22Rv1 (cell line): ENCODE data around the gene EFNB1.

Experiments used
- ZFX ChIP-seq: fragments of 450-650 bp; IDR thresholded peaks from 2 replicates; pipeline ENCODE4 v1.6.1; 2017; ENCODE audit warnings: antibody characterized with exemption, borderline replicate concordance
- TF ChIP-seq, protein P1 (sequence below): fragments of 450-650 bp; IDR thresholded peaks from 2 replicates; pipeline ENCODE4 v1.5.1; 2017; ENCODE audit warnings: mild to moderate bottlenecking

DNA sequence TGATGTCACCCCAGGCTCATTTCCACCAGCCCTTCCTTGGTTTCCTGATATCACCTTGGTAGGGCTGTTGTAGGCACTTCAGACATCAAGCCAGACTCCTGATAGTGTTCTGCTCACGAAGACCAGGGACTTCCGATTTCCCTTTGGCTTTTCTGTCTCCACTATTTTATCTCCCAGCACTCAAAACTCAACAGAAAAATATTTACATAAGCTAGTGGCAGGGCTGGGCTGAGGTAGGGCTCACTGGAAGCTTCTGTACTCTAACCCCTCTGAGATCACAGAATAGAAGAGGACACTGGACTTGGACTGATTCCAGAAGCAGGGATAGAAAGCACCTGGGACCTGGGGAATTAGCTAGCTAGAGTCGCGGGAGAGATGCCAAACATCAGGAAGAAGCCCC lies 34.4 kb upstream of the EFNB1 start:
- TF ChIP-seq, protein P1, sequence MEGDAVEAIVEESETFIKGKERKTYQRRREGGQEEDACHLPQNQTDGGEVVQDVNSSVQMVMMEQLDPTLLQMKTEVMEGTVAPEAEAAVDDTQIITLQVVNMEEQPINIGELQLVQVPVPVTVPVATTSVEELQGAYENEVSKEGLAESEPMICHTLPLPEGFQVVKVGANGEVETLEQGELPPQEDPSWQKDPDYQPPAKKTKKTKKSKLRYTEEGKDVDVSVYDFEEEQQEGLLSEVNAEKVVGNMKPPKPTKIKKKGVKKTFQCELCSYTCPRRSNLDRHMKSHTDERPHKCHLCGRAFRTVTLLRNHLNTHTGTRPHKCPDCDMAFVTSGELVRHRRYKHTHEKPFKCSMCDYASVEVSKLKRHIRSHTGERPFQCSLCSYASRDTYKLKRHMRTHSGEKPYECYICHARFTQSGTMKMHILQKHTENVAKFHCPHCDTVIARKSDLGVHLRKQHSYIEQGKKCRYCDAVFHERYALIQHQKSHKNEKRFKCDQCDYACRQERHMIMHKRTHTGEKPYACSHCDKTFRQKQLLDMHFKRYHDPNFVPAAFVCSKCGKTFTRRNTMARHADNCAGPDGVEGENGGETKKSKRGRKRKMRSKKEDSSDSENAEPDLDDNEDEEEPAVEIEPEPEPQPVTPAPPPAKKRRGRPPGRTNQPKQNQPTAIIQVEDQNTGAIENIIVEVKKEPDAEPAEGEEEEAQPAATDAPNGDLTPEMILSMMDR, result no peak
- TF ChIP-seq ZFX, result no peak
